ENCODE data around the gene B4GALT2. TPM values are rescaled to one million over a fixed set of nuclear protein-coding genes. Genes with fewer than 3 reads are reported as not detected.

B4GALT2 gene
- polyA plus RNA-seq, 1 of the 3 experiments (the other 2 are of a cell fraction), result 48.0 TPM

- no peak for DNase-seq
- TF ChIP-seq YY1 (IDR thresholded peaks at IDR 0.05; ENCODE audit: low read depth) (0 out of 2 replicates have a peak, but pooled peaks have one; percentile 8), JUND (IDR thresholded peaks at IDR 0.05) (no peak)
- peak overlapping the region; percentile 79 to 93 for H3K4me3 ChIP-seq (ENCODE audit: low read depth in 2 of 2, low read length in 1 of 2)
- H3K9me3 ChIP-seq, result no peaks in the 10 kb centered on the region
- peaks cover 13% of the 10 kb centered on the region; the same call in 1 of the 2 replicates for H3K79me2 ChIP-seq (ENCODE audit: insufficient read depth)
- ChIA-PET CTCF (interaction anchor here (0.6 to 9.4 kb wide), 20 partner anchors 11 to 416 kb away, joined by 3 to 105 read pairs (median 4); partner anchors contain the start of genes ARTN and ATP6V0B), POLR2A (interaction anchor here (0.6 to 1.6 kb wide), 3 partner anchors 9 to 171 kb away, joined by 3 to 10 read pairs (median 4); no protein-coding TSS in a partner anchor)
- H3K9me2 ChIP-seq, result no peaks in the 10 kb centered on the region
- H4K20me1 ChIP-seq (ENCODE audit: insufficient read depth), result no peaks in the 10 kb centered on the region
- H3K27me3 ChIP-seq (ENCODE audit: insufficient read depth), result no peaks in the 10 kb centered on the region
- peaks cover 12 to 21% of the 10 kb centered on the region in 2 experiments for H3K4me1 ChIP-seq (ENCODE audit: control insufficient read depth in 1 of 2, insufficient read depth in 2 of 2, low read depth in 1 of 2, low read length in 1 of 2)
- H2AFZ ChIP-seq (ENCODE audit: low read depth), result peak overlapping the region; percentile 78
- H3K4me2 ChIP-seq, result peak overlapping the region; percentile 98
- H3K9ac ChIP-seq, result peak overlapping the region; percentile 90
- peak overlapping the region; percentile 82 to 83; a peak in 3 of 4 replicates for H3K27ac ChIP-seq (ENCODE audit: low read depth in 2 of 2, low read length in 1 of 2)
- H3K36me3 ChIP-seq (replicated peaks in 1 of 2; ENCODE audit: control insufficient read depth in 1 of 2, insufficient read depth in 2 of 2, low read length in 1 of 2), result peaks cover 0 to 11% of the 10 kb centered on the region in 2 experiments
- H3F3A ChIP-seq (replicated peaks; ENCODE audit: insufficient read depth), result no peaks in the 10 kb centered on the region
- 20% methylated on average over 3 of the region's 3 CpGs for WGBS (ENCODE audit: low lambda C conversion rate)
Measured at GRCh38 chr1:43945674-43946235, 33.3 kb upstream of the B4GALT2 start.

DNA sequence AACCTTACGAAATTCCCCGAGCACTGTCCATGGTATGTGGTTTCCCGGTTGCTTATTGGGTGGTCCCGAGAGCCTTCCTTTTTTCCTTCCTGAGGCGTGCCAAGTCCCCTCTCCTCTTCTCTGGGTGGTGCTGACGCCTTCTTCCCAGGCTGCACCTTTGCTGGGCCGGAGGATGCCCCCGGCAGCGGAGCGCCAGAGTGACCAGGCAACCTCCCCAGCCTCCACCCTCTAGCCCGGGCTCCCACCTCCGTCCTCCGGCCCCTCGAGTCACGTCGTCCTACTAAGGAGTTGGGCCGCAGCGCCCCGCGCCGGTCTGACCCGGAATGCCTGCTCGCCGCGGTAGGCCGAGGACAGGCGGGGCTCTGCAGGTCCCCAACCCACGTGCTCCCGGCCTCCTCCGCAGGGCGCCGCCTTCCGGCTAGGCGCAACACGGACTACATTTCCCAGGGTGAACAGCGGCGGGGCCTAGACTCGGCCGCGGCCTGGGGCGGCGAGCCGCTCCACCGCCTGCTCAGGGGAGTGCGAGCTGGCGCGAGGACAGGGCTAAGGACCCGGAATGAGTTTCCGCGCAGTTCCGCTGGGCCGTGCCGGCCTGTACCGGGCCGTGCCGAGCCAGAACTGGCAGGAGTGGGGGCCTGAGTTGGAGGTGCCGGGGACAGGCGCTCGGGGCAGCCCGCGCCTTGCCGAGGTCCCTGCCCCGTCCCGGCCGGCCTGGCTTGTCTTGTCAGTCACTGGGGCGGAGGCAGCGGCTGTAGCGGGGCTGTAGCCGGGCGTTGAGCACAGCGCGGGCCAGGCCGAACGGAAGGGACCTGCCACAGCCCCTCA lies 32.6 kb upstream of the B4GALT2 start, which contains the start of gene IPO13:
Gene IPO13, plus strand, starts transcription at position 715 of the 825 bp plus-strand sequence. CDS start 651 bp downstream, outside the sequence.
- DNase-seq, result peak; percentile 98
- Histone ChIP-seq H3K4me2 (peak within 1 kb of the TSS; percentile 98), H3K9me2 (no peaks in the 10 kb centered on the region), H3K27me3 (ENCODE audit: insufficient read depth) (no peaks in the 10 kb centered on the region), H3K27ac (ENCODE audit: low read depth in 2 of 2, low read length in 1 of 2) (peak within 1 kb of the TSS; percentile 82 to 97), H3K36me3 (replicated peaks in 1 of 2; ENCODE audit: control insufficient read depth in 1 of 2, insufficient read depth in 2 of 2, low read length in 1 of 2) (peaks cover 0 to 17% of the 10 kb centered on the region in 2 experiments), H3K79me2 (ENCODE audit: insufficient read depth) (peaks cover 13% of the 10 kb centered on the region; the same call in 1 of the 2 replicates), H3K4me1 (ENCODE audit: control insufficient read depth in 1 of 2, insufficient read depth in 2 of 2, low read depth in 1 of 2, low read length in 1 of 2) (peaks cover 12 to 24% of the 10 kb centered on the region in 2 experiments), H4K20me1 (ENCODE audit: insufficient read depth) (no peaks in the 10 kb centered on the region), H2AFZ (ENCODE audit: low read depth) (peak within 1 kb of the TSS; percentile 78), H3K4me3 (ENCODE audit: low read depth in 2 of 2, low read length in 1 of 2) (peak within 1 kb of the TSS; percentile 79 to 93), H3K9ac (peak within 1 kb of the TSS; percentile 90), H3K9me3 (no peaks in the 10 kb centered on the region), H3F3A (replicated peaks; ENCODE audit: insufficient read depth) (no peaks in the 10 kb centered on the region)
- POLR2A ChIA-PET, result interaction anchor here (0.7 to 1.6 kb wide), 4 partner anchors 8 to 84 kb away, joined by 3 to 10 read pairs (median 4); no protein-coding TSS in a partner anchor
- WGBS (ENCODE audit: low lambda C conversion rate), result 3% methylated on average over 18 of the region's 74 CpGs
- CTCF ChIA-PET, result interaction anchor here (0.6 to 9.4 kb wide), 29 partner anchors 8 to 418 kb away, joined by 3 to 105 read pairs (median 4); partner anchors contain the start of genes ARTN and ATP6V0B
- TF ChIP-seq, protein P1, sequence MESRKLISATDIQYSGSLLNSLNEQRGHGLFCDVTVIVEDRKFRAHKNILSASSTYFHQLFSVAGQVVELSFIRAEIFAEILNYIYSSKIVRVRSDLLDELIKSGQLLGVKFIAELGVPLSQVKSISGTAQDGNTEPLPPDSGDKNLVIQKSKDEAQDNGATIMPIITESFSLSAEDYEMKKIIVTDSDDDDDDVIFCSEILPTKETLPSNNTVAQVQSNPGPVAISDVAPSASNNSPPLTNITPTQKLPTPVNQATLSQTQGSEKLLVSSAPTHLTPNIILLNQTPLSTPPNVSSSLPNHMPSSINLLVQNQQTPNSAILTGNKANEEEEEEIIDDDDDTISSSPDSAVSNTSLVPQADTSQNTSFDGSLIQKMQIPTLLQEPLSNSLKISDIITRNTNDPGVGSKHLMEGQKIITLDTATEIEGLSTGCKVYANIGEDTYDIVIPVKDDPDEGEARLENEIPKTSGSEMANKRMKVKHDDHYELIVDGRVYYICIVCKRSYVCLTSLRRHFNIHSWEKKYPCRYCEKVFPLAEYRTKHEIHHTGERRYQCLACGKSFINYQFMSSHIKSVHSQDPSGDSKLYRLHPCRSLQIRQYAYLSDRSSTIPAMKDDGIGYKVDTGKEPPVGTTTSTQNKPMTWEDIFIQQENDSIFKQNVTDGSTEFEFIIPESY (IDR thresholded peaks at IDR 0.05; ENCODE audit: borderline replicate concordance, low read depth), result no peak
- TF ChIP-seq GATA2 (CRISPR knock-in tag; IDR thresholded peaks at IDR 0.05) (no peak), RFX5 (IDR thresholded peaks at IDR 0.05; ENCODE audit: low read length) (no peak), TCF12 (IDR thresholded peaks at IDR 0.05) (no peak; the same call in 1 of the 2 replicates), NFIC (IDR thresholded peaks at IDR 0.05; ENCODE audit: borderline replicate concordance) (peak; percentile 7; the same call in 1 of the 2 replicates), POLR2AphosphoS5 (IDR thresholded peaks at IDR 0.05; ENCODE audit: low read depth, low read length) (peak; percentile 65), EP300 (IDR thresholded peaks at IDR 0.05; ENCODE audit: borderline replicate concordance in 1 of 2, low read depth in 1 of 2, low read length in 1 of 2) (no peak), GABPA (IDR thresholded peaks at IDR 0.05; ENCODE audit: low read depth) (peak; percentile 59), FOSL2 (IDR thresholded peaks at IDR 0.05; ENCODE audit: borderline replicate concordance, low read depth) (no peak), NRF1 (IDR thresholded peaks at IDR 0.05; ENCODE audit: low read depth, low read length) (no peak), FOXJ3 (CRISPR knock-in tag; IDR thresholded peaks at IDR 0.05) (no peak), REST (IDR thresholded peaks at IDR 0.05; ENCODE audit: low read depth, low read length) (peak; percentile 97)
- TF ChIP-seq, protein P2, sequence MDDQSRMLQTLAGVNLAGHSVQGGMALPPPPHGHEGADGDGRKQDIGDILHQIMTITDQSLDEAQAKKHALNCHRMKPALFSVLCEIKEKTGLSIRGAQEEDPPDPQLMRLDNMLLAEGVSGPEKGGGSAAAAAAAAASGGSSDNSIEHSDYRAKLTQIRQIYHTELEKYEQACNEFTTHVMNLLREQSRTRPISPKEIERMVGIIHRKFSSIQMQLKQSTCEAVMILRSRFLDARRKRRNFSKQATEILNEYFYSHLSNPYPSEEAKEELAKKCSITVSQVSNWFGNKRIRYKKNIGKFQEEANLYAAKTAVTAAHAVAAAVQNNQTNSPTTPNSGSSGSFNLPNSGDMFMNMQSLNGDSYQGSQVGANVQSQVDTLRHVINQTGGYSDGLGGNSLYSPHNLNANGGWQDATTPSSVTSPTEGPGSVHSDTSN (IDR thresholded peaks at IDR 0.05), result peak; percentile 55
- TF ChIP-seq, protein P3, sequence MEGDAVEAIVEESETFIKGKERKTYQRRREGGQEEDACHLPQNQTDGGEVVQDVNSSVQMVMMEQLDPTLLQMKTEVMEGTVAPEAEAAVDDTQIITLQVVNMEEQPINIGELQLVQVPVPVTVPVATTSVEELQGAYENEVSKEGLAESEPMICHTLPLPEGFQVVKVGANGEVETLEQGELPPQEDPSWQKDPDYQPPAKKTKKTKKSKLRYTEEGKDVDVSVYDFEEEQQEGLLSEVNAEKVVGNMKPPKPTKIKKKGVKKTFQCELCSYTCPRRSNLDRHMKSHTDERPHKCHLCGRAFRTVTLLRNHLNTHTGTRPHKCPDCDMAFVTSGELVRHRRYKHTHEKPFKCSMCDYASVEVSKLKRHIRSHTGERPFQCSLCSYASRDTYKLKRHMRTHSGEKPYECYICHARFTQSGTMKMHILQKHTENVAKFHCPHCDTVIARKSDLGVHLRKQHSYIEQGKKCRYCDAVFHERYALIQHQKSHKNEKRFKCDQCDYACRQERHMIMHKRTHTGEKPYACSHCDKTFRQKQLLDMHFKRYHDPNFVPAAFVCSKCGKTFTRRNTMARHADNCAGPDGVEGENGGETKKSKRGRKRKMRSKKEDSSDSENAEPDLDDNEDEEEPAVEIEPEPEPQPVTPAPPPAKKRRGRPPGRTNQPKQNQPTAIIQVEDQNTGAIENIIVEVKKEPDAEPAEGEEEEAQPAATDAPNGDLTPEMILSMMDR (IDR thresholded peaks at IDR 0.05), result peak; percentile 68
